Skin epidermis (tissue), 12 donors: ENCODE results near the gene TP53INP2.
A peak's percentile ranks its signal among the peaks of the same experiment; 100 is the strongest.
"Not testable (repeated sequence)": the region's sequence is repeated elsewhere in the genome, so short reads cannot be mapped to it uniquely, and the experiment has no call there.

Source experiments
- H3K27ac ChIP-seq, 21 experiments: fragments of 200-600 bp; sonication (generic) in 11 of 21; one replicate each; pipeline ENCODE4 v1.5.0; 2020; ENCODE audit warnings: mild to moderate bottlenecking in 3 of 21, inconsistent platforms in 2 of 21, moderate library complexity in 2 of 21
- H3K4me3 ChIP-seq, 7 experiments: fragments of 200-600 bp; sonication (generic) in 2 of 7; one replicate each; pipeline ENCODE4 v1.5.0; 2020; ENCODE audit warnings: inconsistent platforms in 2 of 7, mild to moderate bottlenecking in 2 of 7, moderate library complexity in 1 of 7

TP53INP2 gene

DNA sequence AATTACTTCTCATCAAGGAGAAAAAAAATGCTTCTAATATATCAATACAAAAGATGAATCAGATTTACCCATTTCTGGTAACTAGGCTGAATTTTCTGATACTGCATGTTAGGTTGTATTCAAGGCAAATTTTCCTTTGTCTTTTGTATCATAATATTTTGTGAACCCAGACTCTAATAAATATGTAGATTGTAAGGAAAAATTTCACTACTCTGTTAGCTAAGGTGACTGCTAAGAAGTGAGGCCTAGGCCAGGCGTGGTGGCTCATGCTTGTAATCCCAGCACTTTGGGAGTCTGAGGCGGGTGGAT lies 12.7 kb downstream of the TP53INP2 start:
- H3K4me3 ChIP-seq = no peak overlapping the region
- H3K27ac ChIP-seq = no peak overlapping the region

DNA sequence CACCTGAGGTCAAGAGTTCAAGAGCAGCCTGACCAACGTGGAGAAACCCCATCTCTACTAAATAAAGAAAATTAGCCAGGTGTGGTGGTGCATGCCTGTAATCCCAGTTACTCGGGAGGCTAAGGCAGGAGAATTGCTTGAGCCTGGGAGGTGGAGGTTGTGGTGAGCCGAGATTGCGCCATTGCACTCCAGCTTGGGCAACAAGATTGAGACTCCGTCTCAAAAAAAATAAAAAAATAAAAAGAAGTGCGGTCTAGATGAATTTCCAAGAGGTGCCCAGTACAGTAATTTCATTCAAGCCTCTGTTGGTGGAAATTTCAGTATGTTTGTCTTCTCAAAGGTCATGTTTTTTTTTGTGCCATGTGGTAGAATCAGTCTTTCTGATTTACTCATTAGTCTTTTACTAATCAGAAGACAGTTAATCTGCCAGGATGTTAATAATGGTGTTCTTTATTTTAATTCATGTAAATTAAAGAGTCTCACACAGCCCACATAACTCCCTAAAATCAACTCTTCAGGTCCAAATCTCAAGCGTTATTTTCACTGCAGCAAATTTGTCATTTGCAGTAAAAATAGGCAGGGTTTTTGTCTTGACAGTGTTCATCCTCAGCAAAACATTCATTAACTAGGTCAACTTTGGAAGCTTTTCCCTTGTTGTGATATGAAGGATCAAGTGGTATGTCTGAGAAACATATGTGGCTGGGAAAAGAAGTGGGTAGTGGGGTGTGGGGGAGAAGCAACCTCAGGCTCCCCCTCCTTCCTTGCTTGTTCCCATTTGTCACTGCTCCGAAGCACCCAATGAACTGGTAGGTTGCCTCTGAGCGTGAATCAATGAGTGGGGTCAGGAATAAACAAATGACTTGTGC lies 13.3 kb downstream of the TP53INP2 start:
- no peak overlapping the region for H3K27ac ChIP-seq
- H3K4me3 ChIP-seq = no peak overlapping the region

DNA sequence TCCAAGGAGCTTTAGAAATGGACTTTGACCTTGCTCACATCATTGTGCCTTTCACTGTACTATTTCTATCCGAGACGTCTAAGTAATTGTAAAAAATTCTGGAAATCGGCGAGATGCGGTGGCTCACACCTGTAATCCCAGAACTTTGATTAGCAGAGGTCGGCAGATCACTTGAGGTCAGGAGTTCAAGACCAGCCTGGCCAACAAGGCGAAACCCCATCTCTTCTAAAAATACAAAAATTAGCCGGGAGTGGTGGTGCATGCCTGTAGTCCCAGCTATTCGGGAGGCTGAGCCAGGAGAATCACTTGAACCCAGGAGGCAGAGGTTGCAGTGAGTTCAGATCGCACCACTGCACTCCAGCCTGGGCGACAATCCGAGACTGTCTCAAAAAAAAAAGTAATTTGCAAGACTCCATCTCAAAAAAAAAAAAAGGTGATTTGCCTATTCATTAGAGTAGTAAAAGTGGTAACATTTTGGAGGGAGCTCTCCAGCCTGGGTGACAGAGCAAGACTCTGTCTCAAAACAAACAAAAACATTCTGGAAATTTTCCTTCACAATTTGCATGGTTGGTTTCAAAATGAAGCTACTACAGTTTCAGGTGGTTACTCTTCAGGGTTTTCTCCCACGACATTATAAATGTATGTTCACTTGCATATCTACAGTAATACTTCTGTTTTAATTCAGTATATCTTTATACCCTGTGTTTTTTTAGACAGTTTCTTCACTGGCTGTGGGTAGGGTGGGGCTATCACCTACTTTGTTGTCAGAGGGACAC lies 15.3 kb downstream of the TP53INP2 start:
- not testable (repeated sequence) for H3K27ac ChIP-seq

DNA sequence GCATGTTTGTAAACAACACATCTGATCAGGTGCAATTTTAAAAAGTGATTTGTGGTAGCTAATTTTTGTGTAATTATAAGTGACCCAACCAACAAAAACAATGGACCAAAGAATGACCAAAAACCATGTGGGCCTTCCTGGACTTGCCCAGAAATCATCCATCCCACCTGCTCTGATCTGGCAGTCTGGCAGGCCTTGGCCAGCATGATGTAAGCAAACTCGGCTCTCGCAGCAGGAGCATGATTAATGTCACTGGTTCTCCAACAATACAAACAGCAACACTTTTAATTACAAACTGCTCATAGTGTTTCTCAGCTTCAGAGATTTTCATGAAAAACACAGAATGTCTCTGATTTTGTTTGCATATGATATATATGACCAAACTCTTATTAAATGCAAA lies 16.1 kb downstream of the TP53INP2 start:
- H3K27ac ChIP-seq = no peak overlapping the region

More for the DNA sequence above, 15.3 kb downstream of the TP53INP2 start:
- not testable (repeated sequence) for H3K4me3 ChIP-seq

DNA sequence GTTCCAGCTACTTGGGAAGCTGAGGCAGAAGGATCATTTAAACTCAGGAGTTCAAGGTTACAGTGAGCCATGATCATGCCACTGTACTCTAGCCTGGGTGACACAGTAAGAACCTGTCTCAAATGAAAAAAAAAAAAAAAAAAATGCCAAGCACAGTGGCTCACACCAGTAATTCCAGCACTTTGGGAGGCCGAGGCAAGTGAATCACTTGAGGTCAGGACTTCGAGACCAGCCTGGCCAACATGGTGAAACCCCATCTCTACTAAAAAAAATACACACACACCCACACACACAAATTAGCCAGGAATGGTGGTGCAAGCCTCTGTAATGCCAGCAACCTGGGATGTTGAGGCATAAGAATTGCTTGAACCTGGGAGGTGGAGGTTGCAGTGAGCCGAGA lies 18.4 kb downstream of the TP53INP2 start:
- H3K27ac ChIP-seq, H3K4me3 ChIP-seq: not testable (repeated sequence)

More for the DNA sequence above, 16.1 kb downstream of the TP53INP2 start:
- no peak overlapping the region for H3K4me3 ChIP-seq

DNA sequence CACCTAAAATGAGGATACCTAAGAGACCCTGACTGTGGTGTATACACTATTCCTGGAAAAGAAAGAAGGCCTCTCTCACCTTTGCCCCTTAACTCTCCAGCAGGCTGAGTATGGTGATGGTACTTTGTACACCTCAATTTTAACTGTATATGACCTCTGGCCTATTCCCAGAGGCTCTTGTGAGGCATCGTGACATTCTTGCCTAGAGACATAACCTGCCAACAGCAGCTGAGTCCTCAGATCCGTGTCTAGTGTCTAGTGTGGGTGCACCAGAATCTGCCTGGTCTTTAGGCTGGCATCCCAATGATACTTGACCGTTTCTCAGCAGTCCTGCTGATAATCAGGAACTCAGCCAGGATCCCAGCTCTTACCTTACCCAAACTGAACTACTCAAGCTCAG lies 20.0 kb downstream of the TP53INP2 start:
- H3K27ac ChIP-seq = no peak overlapping the region
- H3K4me3 ChIP-seq = no peak overlapping the region

DNA sequence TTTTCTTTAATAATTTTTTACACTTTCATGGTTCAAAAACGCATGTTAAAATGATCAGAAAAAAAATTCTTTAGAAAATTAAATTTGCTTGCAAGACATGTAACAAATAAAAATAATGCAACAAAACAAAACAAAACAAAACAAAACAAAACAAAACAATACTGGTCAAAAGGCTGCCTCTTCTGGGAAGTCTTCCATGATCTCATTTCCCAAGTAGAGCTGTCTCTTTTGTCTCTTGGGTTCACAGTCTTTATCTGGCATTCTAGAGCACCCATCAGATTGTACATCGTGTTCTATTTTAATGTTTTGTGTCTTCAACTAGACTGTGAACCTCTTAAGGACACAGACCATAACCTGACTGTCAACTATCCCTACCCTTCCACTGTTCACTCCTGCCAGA lies 25.3 kb downstream of the TP53INP2 start:
- Histone ChIP-seq H3K27ac (no peak overlapping the region), H3K4me3 (no peak overlapping the region)

DNA sequence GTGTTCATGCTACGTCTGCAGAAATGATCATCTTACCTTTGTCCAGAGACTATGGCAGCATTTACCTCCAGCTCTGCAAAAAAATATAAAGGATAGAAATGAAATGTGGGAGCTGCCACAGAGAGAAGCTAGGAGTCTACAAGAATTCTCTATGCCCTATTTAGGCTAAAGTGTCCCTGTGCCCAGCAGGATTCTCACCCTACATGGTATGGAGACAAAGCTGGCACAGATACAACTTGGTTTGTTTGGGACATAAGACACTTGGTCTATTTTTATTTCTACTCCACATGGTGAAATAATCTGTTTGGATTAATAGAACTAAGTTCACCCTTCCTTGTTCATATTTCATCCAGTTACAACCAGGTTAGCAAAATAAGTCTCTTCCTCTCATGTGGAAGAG lies 28.4 kb downstream of the TP53INP2 start:
- no peak overlapping the region for H3K27ac ChIP-seq

DNA sequence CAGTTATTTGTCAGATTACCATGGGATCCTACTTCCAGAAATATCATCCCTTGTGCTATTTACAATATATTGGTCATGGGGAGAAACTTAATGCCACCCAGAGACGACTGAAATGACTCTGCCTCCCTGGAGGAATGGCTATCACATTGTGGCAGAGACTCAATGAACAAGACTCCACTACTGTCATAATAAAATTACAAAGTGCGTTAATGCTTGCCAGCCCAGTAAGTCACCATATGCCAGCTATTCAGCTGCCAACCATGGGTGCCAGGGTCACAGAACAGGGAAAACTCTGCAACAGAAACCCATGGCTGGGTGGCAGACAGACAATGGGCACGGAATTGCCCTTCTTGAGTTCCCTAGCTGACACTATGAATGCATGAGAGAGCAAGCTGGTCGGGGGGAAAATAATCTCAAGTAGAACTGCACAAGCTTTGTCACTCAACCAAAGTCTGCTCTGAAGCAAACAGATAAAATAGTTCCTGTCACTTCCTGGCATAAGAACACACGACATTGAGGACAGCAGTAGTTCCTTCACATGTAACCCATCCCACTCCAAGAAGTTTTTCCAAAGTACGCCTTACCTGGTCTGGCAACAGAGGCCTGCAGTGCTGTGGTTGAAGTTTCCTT lies 32.1 kb downstream of the TP53INP2 start:
- Histone ChIP-seq H3K4me3 (no peak overlapping the region), H3K27ac (no peak overlapping the region)

More for the DNA sequence above, 28.4 kb downstream of the TP53INP2 start:
- no peak overlapping the region for H3K4me3 ChIP-seq

DNA sequence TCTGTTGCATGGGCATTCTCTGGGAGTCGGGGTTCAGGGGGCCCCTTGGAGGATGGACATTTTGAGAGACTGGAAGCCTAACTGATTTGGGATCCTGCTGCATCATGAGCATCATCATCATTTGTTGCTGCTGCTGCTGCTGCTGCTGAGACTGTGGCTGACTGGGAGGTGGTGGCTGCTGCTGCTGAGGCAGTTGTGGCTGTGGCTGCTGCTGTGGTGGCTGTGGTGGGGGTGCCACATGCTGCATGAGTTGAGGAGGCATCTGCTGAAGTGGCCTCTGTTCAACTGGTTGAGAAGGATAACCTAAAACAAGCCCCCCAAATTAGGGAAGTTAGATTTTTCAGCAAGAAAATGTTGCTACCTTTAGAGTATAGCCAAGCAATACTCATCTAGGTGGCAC lies 38.9 kb downstream of the TP53INP2 start:
- Histone ChIP-seq H3K27ac (no peak overlapping the region), H3K4me3 (no peak overlapping the region)

DNA sequence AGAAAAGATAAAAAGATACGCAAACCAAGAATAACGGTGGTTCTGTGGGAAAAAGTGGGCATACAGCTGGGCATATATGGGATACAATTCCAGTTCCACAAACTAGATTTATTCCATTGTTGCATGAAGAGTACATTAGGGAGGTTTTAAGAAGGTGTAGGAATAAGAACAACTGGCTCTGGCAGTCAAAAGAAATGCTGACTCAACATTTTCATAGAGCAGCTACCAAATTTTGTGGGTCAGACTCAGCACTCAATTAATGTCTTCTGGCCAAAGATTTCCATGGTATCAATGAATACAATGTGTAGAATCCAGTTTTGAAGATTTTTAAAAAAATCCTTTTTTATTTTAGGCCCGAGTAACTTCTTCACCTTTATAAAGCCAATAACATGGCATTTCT lies 40.2 kb downstream of the TP53INP2 start:
- H3K4me3 ChIP-seq = no peak overlapping the region
- H3K27ac ChIP-seq = no peak overlapping the region

DNA sequence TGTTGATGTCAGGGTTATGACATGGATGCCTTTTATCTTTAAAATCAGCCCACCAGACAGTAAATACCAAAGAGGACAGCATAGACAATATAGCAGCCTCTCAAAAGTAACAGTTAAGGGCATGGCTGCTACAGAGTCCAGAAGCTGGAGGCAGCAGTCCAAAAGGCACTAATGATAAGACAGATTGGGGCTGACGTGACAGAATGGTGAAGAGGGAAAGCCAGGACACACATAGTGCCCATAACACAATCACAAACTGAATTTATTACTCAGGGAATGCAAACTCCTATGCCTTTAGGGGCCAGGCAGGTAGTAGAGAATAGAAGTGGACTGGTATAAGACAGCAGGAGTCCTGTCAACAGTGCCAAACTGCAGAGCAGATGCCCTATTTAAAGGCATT lies 40.7 kb downstream of the TP53INP2 start:
- Histone ChIP-seq H3K4me3 (no peak overlapping the region), H3K27ac (no peak overlapping the region)

DNA sequence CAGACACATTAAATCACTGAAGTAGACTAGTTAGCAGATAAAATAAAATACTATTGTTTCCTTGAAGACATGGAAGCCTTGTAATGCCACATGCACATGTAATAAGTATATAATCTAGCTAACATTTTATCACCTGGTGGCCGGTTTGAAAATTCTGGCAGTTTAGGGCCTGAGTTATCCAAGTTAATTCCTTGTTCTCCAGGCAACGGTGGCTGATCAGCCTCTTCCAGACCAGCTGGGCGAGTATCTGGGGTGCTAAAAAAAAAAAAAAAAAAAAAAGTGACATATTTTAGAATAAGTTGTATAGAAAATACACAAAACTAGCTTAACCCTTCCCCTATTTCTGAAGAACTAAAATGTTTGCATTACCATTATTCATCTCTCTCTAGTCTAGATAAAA lies 42.5 kb downstream of the TP53INP2 start:
- Histone ChIP-seq H3K27ac (no peak overlapping the region), H3K4me3 (no peak overlapping the region)

DNA sequence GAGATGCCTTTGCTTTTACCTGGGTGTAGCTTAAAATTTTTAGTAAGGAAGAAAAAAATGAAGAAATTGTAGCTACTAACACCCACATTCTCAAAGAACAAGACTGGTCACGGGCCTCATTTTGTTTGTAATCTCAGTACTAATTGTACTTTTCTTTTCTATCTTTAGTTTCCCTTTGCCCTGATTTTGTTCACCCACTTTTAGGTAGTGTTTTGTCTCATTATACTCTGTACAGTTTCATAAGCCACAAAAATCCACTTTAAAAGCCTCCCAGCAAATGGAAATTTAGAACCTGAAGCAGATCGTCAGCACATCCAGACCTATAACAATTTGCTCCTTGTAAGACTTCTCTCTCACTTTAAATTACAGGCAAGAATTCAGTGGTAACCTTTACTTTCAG lies 43.3 kb downstream of the TP53INP2 start:
- no peak overlapping the region for H3K4me3 ChIP-seq
- H3K27ac ChIP-seq = no peak overlapping the region

DNA sequence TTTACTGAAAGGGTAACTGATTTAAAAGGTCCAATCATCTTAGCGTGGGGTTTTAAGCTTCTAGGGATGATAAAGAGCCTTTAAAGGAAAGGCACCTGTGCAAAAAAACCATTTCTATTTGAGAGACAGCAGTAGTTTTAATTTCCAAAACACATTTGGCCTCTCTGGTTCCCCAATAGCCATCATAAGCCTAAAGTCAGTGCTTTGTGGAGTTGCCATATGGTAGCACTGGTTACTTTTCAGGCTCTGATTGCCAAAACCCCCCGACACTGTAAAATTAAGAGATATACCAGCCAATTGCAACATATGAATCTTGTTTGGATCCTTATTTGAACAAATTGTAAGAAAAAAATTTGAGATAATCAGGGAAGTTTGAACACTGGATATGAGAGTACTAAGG lies 44.6 kb downstream of the TP53INP2 start:
- no peak overlapping the region for H3K4me3 ChIP-seq

DNA sequence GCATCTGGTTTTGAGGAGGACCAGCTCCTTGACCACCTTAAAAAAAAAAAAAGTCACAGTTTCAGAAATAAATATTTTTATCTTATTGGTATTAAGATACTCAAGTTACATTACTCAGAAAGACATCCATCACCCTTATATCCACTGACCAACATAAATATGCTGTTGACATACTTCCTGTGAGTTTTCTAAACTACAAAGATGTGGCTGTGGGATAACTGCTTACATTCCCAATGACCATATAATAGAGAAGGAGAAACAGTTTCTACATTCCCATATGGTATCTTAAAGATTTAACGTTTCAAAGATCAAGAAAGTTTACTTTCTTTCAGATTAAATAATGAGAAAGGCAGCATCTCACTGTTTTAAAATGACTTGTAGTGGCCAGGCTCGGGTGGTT lies 46.3 kb downstream of the TP53INP2 start:
- H3K4me3 ChIP-seq = no peak overlapping the region
- H3K27ac ChIP-seq = no peak overlapping the region

More for the DNA sequence above, 44.6 kb downstream of the TP53INP2 start:
- no peak overlapping the region for H3K27ac ChIP-seq

DNA sequence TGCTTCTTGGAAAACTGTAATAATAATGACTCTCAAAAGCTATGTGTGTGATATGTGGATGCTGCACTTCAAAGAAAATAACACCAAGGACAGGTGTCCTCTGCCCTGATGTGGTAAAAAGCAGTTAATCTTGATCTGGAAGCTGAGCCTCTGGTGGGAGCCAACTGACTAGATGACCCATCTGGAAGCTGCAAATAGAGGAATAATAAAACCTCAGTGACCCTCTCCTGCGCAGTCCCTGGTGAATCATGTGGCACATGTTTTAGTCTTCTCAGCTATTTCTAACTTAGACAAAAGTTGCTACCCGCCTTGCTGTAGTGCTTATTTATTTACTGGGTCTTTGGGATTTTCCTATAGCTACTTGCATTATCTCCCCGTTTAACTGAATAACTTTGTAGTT lies 47.3 kb downstream of the TP53INP2 start:
- no peak overlapping the region for H3K27ac ChIP-seq
- no peak overlapping the region for H3K4me3 ChIP-seq

DNA sequence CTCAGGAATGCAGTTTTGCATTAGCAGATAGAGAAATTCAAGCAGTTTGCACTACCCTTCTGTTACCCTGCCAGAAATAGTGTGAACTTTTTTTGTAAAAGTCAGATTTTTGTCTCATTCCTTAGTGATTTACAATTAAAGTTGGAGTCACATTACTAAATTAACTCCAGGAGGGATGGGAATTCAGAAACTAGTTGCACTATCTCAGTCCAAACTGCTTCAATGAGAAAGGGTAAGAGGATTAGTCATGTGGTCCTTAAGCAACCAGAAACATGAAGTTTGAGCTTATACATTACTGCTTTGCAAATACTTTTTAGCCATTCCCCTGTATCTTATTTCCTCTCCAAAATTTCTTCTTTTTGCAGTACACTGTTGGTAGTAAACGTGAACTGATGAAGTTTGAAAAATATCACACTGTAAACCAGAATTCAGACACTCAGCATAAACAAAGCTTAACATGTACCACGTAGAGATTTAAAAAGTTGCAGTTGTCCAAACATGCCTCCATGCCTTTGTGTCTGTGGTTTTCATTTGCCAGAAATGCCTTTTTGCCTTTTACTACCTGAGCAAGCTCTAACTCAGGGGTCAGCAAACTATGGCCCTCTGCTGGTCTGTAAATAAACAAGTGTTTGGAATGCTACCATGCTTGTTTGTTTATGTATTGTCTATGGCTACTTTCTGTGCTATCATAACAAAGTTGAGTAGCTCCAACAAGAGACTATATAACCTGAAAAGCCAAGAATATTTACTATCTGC lies 49.7 kb downstream of the TP53INP2 start:
- peak overlapping the region in 2 of 21 experiments; percentile 10 to 31 for H3K27ac ChIP-seq
- H3K4me3 ChIP-seq = no peak overlapping the region

DNA sequence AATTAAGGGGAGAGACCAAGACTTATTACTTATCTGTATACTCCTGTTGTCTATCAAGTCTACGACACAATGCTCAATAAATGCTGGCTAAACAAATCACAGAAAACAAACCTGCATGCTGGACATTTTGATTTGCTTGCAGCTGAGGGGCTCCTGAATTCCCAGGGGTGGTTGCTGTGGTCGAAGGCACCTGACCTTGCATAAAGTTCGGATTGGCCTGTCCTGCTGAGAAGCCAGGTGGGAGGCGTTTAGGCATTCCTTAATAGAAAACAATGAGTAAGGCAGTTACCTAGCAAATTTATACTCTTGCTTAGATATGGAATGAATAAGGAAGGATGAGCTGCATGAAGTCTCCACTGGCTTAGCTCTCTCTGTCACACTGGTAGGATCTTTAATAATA lies 50.5 kb downstream of the TP53INP2 start:
- no peak overlapping the region for H3K27ac ChIP-seq
- H3K4me3 ChIP-seq = no peak overlapping the region

DNA sequence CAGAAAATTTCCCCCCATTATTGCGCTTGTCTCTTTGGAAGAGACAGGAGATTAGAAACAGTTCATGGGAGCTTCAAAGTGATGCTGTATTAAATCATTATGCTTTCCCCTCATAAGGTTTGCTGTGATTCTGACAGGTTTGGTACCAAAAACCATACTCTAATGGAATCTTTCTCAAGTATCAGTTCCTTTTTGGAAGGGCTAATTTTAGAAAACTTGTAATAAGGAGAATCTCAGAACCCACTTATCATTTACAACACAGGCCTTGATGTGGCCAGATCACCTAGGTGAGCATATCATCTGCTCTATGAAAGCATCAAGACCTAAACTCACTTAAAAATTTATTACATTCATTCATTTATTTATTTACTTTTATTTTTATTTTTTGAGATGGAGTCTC lies 51.2 kb downstream of the TP53INP2 start:
- Histone ChIP-seq H3K4me3 (no peak overlapping the region), H3K27ac (no peak overlapping the region)
